C1 segment of cervical spinal cord (tissue), 14 donors: ENCODE results near the gene SSH2.
"Not testable (repeated sequence)": the region's sequence is repeated elsewhere in the genome, so short reads cannot be mapped to it uniquely, and the experiment has no call there.

Experiments
- DNase-seq, 14 donors: peaks; one replicate each; lab custom pipeline; 2025; lab: John Stamatoyannopoulos, UW

Gene SSH2

GRCh38 chr17:29929533-29930408 is at the start of gene SSH2:
Gene SSH2, minus strand, starts transcription at chr17:29930228. Its CDS starts 228 bp downstream, at chr17:29930000.
- DNase-seq, result peak; percentile 44 to 91 (median 81)

DNA sequence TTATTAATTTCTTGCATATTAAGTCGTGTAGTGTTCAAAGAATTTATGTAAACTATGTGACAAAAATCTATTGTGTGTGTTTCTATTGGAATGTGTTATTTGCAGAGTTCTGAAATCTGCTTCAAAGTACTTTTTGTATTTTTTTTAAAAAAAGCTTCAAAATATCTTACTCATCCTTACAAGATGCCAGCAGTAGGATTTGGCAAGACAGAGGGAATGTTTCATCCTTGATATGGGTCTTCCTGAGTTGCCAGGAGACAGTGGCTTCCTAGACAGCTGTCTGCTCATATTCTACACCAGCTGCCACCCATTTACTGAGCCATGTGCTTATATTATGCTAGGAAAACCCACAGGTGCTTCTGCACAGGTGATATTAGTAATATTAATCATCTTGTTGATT is 47.8 kb upstream of the SSH2 start:
- no peak for DNase-seq

DNA sequence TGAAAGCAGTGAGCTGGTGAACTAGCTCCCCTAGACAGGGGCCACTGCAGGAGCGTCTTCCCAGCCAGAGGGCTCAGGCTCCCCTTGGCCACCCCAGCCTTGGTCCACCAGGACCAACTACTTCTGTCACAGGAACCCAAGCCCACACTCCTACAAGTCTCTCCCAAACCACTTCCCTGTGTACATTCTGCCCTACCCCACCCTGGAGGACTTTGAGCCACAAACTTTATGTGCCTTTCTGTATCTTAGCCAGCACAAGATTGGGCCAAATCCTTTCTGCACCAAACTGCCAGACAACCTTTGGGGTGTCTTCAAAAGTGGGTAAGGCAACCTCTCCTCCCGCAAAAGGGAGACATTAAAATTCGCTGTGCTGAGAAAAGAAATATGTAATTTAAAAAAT is 43.0 kb upstream of the SSH2 start:
- DNase-seq, result no peak

DNA sequence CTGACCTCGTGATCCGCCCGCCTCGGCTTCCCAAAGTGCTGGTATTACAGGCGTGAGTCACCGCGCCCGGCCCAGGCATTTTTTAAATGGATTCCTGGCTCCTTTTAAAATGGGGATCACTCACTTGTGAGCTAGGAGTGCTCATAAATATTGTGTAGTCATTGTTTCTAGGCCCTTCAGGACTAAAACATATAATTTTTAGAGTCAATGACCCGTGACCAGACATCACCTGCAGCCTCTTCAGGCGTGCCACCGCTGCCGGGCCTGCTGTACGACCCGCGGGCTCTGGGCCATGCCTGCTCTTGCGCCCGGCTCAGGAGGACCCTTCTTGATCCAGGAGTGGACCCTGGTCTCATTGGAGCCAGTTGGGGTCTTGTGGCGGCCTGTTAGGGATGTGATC is 42.2 kb upstream of the SSH2 start:
- DNase-seq, result no peak

- DNase-seq, result no peak
These were observed 38.2 kb upstream of the SSH2 start for GRCh38 chr17:29968271-29968670.

DNA sequence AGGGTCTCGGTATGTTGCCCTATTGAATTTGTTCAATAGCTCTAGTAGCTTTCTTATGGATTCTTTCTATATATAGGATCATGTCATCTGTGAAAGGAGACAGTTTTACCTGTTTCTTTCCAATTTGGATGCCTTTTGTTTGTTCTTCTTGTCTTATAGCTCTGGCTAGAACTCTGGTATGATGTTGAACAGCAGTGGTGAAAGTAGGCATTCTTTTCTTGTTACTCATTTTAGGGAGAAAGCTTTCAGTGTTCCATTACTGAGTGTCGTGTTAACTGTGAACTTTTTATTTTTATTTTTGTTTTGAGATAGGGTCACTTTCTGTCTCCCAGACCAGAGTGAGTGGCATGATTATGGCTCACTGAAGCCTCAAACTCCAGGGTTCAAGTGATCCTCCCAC is 32.6 kb upstream of the SSH2 start:
- no peak for DNase-seq

DNA sequence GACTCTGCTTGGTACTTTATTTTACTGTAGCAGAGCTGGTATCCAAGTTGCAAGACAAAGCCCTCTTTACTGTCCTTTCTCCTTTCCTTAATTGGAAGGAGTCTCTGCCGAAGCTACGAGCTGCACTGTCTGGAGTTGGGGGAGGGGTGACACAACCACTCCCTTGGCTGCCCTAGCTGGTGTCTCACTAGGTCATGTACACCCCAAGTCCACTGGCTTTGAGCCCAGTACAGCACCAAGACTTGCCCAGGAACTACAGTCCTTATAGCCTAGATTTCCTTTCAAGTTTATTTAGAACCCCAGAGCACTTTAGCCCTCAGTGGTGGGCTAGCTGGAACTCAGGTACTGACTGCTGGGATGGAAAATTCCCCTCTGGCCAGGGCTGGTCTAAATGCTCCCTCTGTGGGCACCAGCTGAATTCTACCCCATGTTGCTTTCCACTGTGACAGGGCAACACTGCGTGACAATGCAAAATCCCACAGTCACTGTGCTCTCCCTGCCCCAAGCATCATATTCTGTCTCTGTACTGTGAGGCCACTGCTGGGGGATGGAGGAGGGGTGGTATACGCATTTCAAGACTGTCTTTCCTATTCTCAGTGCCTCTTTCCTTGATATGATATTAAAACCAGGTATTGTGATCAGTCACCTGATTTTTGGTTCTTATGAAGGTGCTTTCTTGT is 29.8 kb upstream of the SSH2 start:
- DNase-seq, result no peak

- no peak for DNase-seq
These were observed 29.1 kb upstream of the SSH2 start for GRCh38 chr17:29958947-29959657.

DNA sequence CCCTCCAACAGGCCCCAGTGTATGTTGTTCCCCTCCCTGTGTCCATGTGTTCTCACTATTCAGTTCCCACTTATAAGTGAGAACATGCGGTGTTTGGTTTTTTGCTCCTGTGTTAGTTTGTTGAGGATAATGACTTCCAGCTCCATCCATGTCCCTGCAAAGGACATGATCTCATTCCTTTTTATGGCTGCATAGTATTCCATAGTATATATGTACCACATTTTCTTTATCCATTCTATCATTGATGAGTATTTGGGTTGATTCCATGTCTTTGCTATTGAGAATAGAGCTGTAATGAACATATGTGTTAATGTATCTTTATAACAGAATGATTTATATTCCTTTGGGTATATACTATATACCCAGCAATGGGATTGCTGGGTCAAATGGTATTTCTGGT is 27.5 kb upstream of the SSH2 start:
- not testable (repeated sequence) for DNase-seq

DNA sequence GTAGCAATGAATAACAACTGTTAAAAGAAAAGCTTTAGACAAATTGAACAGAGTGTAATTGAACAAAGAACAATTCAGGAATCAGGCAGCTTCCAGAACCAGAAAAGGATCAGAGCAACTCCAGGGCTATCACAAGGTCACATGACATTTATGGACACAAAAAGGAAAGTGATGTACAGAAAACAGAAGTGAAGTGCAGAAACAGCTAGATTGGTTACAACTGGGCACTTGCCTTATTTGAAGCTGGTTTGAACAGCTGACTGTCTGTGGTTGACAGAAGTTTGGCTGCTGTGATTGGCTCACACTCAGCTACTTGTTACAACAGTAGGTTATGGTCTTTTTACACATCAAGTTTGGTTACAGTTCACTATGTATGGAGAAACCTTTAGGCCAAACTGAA is 26.2 kb upstream of the SSH2 start:
- DNase-seq, result no peak

DNA sequence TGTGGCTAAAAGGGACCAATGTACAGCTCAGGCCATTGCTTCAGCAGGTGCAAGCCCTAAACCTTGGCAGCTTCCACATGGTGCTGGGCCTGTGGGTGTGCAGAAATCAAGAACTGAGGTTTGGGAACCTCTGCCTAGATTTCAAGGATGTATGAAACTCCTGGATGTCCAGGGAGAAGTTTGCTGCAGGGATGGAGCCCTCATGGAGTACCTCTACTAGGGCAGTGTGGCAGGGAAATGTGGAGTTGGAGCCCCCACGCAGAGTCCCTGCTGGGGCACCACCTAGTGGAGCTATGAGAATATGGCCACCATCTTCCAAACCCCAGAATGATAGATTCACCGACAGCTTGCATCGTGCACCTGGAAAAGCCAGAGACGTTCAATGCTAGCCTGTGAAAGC is 24.4 kb upstream of the SSH2 start:
- DNase-seq, result no peak

- no peak for DNase-seq
These were observed 19.7 kb upstream of the SSH2 start for GRCh38 chr17:29949696-29950095.

- no peak for DNase-seq
These were observed 18.6 kb upstream of the SSH2 start for GRCh38 chr17:29948448-29949215.

- DNase-seq, result no peak
These were observed 15.3 kb upstream of the SSH2 start for GRCh38 chr17:29945281-29945680.

GRCh38 chr17:29941334-29941733 is 11.3 kb upstream of the SSH2 start, which contains the start of gene EFCAB5:
Gene EFCAB5, plus strand, starts transcription at chr17:29941634. Its CDS starts 163 bp downstream, at chr17:29941797.
- no peak for DNase-seq

GRCh38 chr17:29936724-29937123 is 6.7 kb upstream of the SSH2 start:
- DNase-seq, result no peak

GRCh38 chr17:29935909-29936308 is 5.9 kb upstream of the SSH2 start:
- not testable (repeated sequence) for DNase-seq

- DNase-seq, result no peak
These were observed 3.4 kb upstream of the SSH2 start for GRCh38 chr17:29933379-29933778.

- DNase-seq, result peak in 13 of 14 donors; percentile 6 to 76 (median 64)
These were observed 1.4 kb upstream of the SSH2 start for GRCh38 chr17:29931231-29931932.

GRCh38 chr17:29930409-29931010 is 482 bp upstream of the SSH2 start:
- peak in 7 of 14 donors; percentile 30 to 76 (median 56) for DNase-seq
